Measurements from ENCODE around the gene APOL3. TPM values are rescaled to one million over a fixed set of nuclear protein-coding genes. Genes with fewer than 3 reads are reported as not detected.

APOL3 gene
- total and polyA plus RNA-seq, 10 of the 15 experiments (the other 5 are each of a cell fraction or from before 2014, with no cell fraction given), result 6.9 to 66.8 (median 48.5) TPM

GRCh38 chr22:36106910-36107309 lies 53.6 kb downstream of the APOL3 start:
- no peak for TF ChIP-seq MEF2A (IDR thresholded peaks at IDR 0.05; ENCODE audit: insufficient read depth, low read depth, low read length)
- TF ChIP-seq, protein P1, sequence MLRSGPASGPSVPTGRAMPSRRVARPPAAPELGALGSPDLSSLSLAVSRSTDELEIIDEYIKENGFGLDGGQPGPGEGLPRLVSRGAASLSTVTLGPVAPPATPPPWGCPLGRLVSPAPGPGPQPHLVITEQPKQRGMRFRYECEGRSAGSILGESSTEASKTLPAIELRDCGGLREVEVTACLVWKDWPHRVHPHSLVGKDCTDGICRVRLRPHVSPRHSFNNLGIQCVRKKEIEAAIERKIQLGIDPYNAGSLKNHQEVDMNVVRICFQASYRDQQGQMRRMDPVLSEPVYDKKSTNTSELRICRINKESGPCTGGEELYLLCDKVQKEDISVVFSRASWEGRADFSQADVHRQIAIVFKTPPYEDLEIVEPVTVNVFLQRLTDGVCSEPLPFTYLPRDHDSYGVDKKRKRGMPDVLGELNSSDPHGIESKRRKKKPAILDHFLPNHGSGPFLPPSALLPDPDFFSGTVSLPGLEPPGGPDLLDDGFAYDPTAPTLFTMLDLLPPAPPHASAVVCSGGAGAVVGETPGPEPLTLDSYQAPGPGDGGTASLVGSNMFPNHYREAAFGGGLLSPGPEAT (IDR thresholded peaks at IDR 0.05; ENCODE audit: low read depth), result no peak
- TF ChIP-seq, protein P2, sequence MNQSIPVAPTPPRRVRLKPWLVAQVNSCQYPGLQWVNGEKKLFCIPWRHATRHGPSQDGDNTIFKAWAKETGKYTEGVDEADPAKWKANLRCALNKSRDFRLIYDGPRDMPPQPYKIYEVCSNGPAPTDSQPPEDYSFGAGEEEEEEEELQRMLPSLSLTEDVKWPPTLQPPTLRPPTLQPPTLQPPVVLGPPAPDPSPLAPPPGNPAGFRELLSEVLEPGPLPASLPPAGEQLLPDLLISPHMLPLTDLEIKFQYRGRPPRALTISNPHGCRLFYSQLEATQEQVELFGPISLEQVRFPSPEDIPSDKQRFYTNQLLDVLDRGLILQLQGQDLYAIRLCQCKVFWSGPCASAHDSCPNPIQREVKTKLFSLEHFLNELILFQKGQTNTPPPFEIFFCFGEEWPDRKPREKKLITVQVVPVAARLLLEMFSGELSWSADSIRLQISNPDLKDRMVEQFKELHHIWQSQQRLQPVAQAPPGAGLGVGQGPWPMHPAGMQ (IDR thresholded peaks at IDR 0.05; ENCODE audit: borderline replicate concordance), result no peak
- TF ChIP-seq CREB1 (IDR thresholded peaks at IDR 0.05; ENCODE audit: low read depth), result no peak
- TF ChIP-seq NFXL1 (IDR thresholded peaks at IDR 0.05; ENCODE audit: borderline replicate concordance), result no peak
- TF ChIP-seq ZNF274 (IDR thresholded peaks at IDR 0.05; ENCODE audit: insufficient read depth, insufficient read length), result no peak
- Histone ChIP-seq H3K9me3 (replicated peaks; ENCODE audit: control insufficient read depth, insufficient read depth, low read length) (no peaks in the 10 kb centered on the region), H4K20me1 (ENCODE audit: control insufficient read depth, insufficient read depth) (no peaks in the 10 kb centered on the region), H3K9ac (ENCODE audit: control insufficient read depth, insufficient read depth, low read length) (no peak overlapping the region), H3K79me2 (ENCODE audit: control insufficient read depth, insufficient read depth, low read length) (no peaks in the 10 kb centered on the region), H3K4me3 (no peak overlapping the region), H3K4me2 (ENCODE audit: control insufficient read depth, insufficient read depth) (no peak overlapping the region), H3K27me3 (replicated peaks in 1 of 2; ENCODE audit: control insufficient read depth in 2 of 2, insufficient read depth in 2 of 2, low read length in 1 of 2) (no peaks in the 10 kb centered on the region; a peak in 1 of 4 replicates), H3K27ac (ENCODE audit: control insufficient read depth, insufficient read depth) (no peak overlapping the region), H2AFZ (ENCODE audit: control insufficient read depth, low read depth, low read length) (no peak overlapping the region), H3K36me3 (ENCODE audit: control insufficient read depth in 2 of 2, insufficient read depth in 2 of 2, low read length in 1 of 2) (no peaks in the 10 kb centered on the region), H3K4me1 (ENCODE audit: control insufficient read depth, insufficient read depth, low read length) (peaks cover 12% of the 10 kb centered on the region)
- FAIRE-seq (no peak), DNase-seq (ENCODE audit: low read depth, low spot score) (no peak), ATAC-seq (no peak)
- ChIA-PET POLR2A (no interaction called here), SMC1A (ENCODE audit: uncharacterized antibody, unreplicated experiment) (no interaction called here), CTCF (no interaction called here), RAD21 (ENCODE audit: unreplicated experiment) (no interaction called here)
- BruUV-seq (replicated peaks), result no TSS peak
- in situ Hi-C loops (cut with MboI) (no loop called here), intact Hi-C loops (cut with micrococcal nuclease; ENCODE audit: unreplicated experiment) (no loop called here)
- 24% methylated on average over 2 of the region's 2 CpGs for WGBS (ENCODE audit: insufficient coverage, insufficient replicate concordance, low lambda C conversion rate, missing lambda C conversion rate)
